NCI-H82 treated with DMSO at 0.1 percent for 48 hours (cell line): Measurements from ENCODE around the gene PRR9.
A peak's percentile ranks its signal among the peaks of the same experiment; 100 is the strongest.
"Not testable (repeated sequence)": the region's sequence is repeated elsewhere in the genome, so short reads cannot be mapped to it uniquely, and the experiment has no call there.

Experiments
- DNase-seq: peaks from one replicate; lab custom pipeline; 2025; ENCODE audit not compliant: unreplicated experiment; lab: John Stamatoyannopoulos, UW

Gene PRR9

GRCh38 chr1:153217212-153217611 is at the start of gene PRR9:
PRR9 (plus strand) TSS chr1:153217584; CDS start chr1:153218145, 561 bp downstream.
- DNase-seq = no peak

GRCh38 chr1:153168686-153169085 is 48.7 kb upstream of the PRR9 start:
- DNase-seq = no peak

- no peak for DNase-seq
Measured at GRCh38 chr1:153174624-153175023, 42.8 kb upstream of the PRR9 start.

- DNase-seq = no peak
Measured at GRCh38 chr1:153178922-153179321, 38.5 kb upstream of the PRR9 start.

- no peak for DNase-seq
Measured at GRCh38 chr1:153180556-153180955, 36.8 kb upstream of the PRR9 start.

GRCh38 chr1:153188301-153188700 is 29.1 kb upstream of the PRR9 start:
- DNase-seq = not testable (repeated sequence)

GRCh38 chr1:153190373-153190772 is 27.0 kb upstream of the PRR9 start:
- no peak for DNase-seq

GRCh38 chr1:153192697-153193096 is 24.7 kb upstream of the PRR9 start:
- DNase-seq = no peak

GRCh38 chr1:153194331-153195050 is 22.9 kb upstream of the PRR9 start:
- DNase-seq = no peak

GRCh38 chr1:153195216-153195615 is 22.2 kb upstream of the PRR9 start:
- DNase-seq = no peak

GRCh38 chr1:153202006-153202405 is 15.4 kb upstream of the PRR9 start:
- no peak for DNase-seq

GRCh38 chr1:153203130-153203529 is 14.3 kb upstream of the PRR9 start, which contains the start of gene LELP1:
LELP1 (plus strand) TSS chr1:153203430; CDS start chr1:153204708, 1,278 bp downstream.
- no peak for DNase-seq

GRCh38 chr1:153206631-153207030 is 10.8 kb upstream of the PRR9 start:
- no peak for DNase-seq

- no peak for DNase-seq
Measured at GRCh38 chr1:153210206-153210605, 7.2 kb upstream of the PRR9 start.

- no peak for DNase-seq
Measured at GRCh38 chr1:153212201-153212600, 5.2 kb upstream of the PRR9 start.

- DNase-seq = no peak
Measured at GRCh38 chr1:153213519-153213918, 3.9 kb upstream of the PRR9 start.

GRCh38 chr1:153217744-153218416 is 496 bp downstream of the PRR9 start:
- no peak for DNase-seq

GRCh38 chr1:153220606-153221303 is 3.4 kb downstream of the PRR9 start:
- DNase-seq = no peak

- peak; percentile 42 for DNase-seq
Measured at GRCh38 chr1:153223040-153223891, 5.9 kb downstream of the PRR9 start.

GRCh38 chr1:153227810-153228209 is 10.4 kb downstream of the PRR9 start:
- DNase-seq = no peak

GRCh38 chr1:153228491-153228890 is 11.1 kb downstream of the PRR9 start:
- no peak for DNase-seq
